Measurements from ENCODE around the gene ARSG.

The ARSG gene

DNA sequence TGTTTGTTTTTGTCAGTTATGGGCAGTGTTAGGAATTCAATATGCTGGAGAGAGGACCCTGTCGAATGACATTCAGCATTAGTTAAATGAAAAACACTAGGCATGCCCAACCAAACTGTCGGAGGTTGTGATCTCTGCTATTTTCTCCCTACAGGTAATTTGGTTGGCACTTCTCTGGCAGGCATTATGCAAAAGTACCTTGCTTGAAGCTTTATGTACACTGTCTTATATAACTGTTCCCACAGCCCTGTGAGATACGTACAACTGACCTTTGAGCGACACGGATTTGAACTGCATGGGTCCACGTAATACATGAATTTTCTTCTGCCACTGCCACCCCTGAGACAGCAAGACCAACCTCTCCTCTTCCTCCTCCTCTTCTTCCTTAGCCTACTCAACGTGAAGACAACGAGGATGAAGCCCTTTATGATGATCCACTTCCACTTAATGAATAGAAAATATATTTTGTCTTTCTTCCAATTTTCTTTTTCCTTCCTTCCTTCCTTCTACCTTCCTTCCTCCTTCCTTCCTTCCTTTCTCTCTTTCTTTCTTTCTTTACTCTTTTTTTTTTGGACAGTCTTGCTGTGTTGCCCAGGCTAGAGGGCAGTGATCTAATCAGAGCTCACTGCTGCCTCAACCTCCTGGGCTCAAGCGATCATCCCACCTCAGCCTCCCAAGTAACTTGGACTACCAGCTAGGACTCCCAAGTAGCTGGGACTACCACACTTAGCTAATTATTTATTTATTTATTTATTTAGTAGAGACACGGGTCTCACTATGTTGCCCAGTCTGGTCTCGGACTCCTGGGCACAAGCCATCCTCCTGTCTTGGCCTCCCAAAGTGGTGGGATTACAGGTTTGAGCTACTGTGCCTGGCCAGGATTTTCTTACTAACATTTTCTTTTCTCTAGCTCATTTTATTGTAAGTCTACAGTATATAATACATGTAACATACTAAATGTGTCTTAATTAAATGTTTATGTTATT, 88.7 kb downstream of the ARSG start:
- no peak for DNase-seq

DNA sequence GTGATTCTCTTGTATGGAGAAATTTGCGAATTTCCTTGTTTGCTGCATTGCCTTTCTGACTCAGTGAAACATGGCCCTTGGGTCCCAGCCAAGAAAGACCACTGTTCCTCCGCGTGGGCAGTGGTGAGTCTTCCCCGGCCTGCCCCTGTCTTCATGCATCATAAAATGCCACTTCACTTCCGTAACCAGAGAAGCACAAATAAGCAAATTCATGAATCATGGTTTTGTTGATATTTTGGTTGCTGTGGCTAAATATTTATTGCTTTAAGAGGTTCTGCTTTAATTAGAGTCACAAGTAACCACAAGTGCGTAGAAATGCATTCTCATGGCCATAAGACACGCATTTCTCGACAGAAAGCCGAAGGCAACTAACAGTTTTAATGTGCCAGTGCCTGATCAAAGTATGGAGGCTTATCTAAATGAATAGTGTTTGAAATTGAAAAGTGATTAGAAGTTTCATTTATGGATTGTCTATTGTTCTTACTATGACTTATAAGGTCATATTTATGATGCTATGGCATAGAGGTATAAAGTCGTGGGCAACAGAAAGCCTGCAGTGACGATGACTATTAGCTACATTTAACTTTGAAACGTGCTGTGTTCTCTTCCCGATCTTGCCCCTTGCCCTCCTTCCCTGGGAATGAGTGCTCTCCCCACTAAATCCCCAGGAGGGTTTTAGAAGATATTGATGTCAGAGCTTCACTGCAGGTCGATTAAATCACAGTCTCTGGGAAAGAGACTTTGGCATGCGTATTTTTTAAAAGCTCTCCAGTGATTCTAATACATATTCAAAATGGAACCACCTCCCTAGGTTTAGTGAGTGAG, 90.0 kb downstream of the ARSG start:
- no peak for DNase-seq

DNA sequence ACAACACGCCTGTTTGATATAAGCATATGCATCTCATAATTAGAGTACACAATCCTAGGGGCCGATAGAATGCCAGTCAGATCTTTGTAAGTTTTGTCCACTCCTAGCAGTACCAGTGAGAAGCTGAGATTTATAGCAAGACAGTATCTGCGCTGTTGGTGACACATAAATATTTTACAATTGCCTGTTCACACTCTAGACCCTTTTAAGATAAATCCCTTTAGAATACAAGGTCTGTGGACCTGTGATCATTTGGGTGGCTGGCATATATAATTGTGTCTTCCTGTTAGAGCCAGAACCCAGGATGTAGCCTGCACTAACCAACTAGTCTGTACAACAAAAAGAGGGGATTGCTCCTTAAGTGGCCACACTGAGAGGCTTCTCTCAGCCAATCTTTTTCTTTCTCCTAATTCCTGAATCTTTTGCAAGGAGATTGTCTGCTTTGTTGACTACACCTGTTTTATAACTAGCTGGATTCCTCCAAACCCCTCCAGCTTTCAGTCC, 91.3 kb downstream of the ARSG start:
- DNase-seq: no peak

DNA sequence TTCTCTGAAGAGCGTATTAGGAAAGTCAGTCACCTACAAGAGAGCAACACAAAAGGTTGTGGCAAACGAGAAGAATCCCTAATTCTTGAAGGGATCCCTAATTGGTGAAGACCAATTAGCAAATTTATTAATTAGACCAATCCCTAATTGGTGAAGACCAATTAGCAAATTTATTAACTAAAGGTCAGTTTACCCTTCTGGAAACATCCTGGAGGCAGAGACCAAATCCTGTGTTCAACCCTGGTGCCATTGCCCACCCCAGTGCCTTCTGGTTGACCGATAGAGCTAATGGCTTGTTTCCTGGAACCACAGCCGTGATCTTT, 91.8 kb downstream of the ARSG start:
- no peak for DNase-seq

DNA sequence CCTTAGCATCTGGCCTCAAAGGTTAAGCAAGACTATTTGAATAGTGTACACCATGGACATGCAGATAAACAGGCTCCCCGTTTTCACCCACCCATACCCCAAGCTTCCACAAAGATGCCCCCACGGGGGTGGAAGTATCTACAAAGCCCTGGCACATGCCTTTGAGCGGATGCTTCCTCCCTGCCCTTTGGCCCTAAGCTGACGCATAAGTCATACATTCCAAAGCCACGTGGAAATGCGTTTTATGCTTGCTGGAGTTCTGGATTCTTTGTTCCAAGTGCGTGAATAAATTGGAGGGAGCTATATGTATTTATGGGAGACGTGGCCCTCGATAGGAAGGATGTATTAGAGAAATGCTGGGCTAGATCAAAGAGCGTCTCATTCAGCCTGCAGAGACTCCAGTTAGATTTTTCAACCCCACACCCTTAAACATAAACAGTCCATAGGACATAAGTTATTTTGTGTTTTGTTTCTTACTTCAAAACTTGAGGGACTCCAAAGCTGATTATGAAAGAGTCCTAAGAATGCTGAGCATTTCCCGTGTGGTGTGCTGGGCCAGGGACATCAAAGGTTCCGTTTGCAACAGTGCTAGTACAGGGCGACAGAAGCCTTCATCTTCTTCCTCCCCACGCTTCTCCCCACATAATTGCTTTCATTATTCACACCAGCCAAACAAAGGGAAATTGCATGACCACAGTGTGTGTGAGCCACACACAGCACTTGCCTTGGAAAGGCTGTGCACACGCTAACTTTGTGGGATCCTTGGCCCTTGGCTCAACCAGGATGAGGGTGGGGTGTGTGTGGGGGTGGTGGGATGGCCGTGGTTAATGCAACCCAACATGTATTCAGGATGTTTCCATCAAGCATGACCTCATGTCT, 92.4 kb downstream of the ARSG start:
- no peak for DNase-seq

DNA sequence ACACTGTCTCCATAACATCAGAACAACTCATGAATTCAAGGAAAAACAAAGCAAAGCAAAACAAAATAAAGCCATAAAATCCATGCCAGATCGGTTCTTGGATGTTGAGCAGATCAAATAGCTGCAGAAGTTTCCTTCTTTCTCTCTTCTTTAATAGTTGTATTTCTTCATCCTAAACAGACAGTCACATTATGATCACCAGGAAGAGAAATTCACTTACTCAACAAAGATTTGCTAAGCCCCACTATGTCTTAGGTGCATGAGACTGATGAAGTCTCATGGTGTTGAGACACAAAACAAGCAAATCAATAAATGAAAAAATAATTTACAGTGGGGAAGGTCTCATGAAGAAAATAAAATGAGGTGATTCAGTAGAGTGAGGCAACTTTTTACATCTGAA, 93.2 kb downstream of the ARSG start:
- DNase-seq: no peak

DNA sequence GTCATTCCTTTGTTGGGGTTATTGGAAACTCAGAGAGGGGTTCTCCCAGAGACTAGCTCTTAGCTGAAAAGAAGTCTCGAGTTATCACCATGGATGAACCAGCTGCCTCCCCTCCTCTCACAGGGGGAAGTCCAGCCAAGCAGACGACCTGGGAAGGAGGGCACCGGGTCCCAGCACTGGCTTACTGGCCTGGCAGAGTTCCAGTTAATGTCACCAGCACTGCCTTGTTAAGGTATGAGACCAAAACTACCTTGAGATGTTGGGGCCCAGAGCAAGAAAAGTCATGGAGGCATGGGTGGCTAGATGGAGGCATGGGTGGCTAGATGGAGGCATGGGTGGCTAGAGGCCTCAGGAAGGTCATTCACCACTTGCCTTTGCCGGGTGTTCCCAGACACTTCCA, 93.6 kb downstream of the ARSG start:
- no peak for DNase-seq

DNA sequence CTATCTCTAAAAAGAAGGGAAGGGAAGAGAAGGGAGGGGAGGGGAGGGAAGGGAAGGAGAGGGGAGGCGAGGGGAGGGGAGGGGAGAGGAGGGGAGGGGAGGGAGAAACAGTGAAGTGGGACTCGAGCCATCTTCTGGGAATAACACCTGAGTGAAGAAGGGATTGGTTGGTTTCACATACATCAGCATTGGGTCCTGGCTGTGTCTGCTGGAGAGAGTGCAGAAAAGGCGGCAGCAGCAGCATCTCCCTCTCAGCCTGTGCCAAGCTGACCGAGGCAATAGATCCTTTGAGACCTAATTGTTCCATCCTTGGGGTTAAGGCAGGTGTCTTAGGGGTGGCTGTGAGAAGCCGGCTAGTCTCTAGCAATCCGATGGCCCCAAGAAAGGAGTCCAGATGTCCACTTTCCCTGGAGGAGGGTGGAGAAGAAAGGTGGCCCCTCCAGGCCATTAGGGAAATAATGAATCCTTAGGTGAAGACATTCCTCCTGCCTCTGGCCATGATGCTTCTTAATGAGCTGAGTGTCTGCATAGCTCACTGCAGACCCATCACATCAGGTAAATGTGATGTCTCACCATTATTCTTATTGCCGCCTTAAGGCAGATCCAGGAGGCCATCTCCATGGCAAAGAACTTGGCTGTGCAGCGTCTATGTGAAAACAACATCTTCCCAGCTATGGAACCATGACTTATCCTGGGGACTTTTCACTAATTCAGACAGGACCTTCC, 94.4 kb downstream of the ARSG start:
- no peak for DNase-seq

DNA sequence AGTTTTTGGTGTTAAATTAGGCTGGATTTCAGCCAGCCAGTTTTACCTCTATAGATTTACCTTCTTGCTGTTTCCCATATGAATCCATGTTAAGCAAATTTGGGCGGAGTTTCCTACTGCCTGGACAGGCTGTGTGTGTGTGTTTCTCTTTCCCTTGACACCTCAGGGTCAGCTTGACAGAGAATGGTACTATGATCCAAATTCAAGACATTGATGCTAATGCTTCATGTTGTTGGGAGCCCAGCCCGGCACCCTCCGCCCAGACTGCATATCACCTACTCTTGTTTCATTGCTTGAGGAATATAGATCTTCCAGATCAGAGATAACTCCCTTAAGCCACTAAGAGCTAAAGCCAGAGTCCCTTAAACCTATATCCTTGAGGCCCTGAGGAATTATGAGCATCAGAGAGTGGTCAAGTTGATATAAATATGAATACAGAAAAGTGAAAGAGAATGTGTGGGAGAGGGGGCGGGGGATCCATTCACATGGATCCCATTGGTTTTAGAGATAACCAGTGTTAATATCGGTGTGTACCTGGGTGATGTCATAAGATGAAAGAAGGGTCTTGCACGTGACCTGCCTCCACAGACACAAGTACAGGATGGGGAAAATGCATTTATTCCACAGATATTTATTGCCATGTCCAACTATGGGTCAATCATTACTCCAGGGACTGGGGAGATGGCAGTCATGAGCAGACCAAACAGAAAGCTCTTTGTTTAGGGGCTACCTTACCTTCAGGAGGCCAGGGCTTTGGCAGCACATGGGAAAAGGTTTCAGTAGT, 96.3 kb downstream of the ARSG start:
- no peak for DNase-seq

DNA sequence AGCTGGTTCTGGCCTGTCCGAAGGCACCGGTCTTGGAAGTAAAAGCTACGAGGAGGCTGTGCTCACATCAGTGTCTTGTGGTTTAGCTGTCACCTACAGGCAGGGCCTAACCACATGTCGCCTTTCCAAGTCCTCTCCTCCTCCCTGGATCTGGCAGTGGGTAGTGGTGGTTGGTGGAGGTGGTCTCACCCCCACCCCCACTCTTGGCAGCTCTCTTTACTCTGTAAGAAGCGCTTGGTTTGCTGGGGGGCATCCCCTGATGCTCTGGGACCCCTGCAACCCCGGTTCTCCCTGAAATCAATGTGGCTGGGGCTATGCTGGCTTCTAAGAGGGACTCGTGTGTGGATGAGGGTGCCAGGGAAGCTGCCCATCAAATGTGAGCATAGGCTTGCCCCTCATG, 97.7 kb downstream of the ARSG start:
- no peak for DNase-seq

DNA sequence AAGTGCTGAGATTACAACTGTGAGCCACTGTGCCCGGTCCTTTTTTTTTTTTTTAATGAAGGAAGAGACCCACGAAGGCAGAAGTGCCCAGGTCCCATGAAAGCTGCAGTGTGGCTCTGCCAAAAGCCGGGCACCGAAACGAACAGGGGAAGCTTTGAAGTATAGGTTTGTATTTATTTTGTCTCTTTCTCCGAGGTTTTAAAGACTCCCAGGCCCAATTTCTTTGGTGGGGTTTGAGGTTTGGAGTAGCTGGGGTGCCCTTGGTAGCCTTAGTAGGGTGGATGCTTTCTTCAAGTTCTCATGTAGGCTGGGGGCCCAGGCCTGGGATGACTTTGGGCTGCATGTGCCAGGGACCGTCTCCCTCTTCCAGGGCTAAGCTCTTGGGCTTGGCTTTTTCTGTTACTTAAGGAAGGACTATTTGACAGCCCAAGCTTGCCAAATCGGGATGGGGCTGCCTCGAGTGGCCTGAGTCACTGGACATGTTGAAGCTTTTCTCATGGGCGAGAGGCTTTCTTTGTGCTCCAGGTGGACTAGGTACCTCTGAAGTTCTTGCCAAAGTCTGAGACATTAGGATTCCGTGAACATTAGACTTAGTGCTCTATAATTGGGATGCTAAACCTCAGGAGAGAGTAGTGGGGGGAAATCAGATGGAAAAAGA, 99.7 kb downstream of the ARSG start:
- no peak for DNase-seq

DNA sequence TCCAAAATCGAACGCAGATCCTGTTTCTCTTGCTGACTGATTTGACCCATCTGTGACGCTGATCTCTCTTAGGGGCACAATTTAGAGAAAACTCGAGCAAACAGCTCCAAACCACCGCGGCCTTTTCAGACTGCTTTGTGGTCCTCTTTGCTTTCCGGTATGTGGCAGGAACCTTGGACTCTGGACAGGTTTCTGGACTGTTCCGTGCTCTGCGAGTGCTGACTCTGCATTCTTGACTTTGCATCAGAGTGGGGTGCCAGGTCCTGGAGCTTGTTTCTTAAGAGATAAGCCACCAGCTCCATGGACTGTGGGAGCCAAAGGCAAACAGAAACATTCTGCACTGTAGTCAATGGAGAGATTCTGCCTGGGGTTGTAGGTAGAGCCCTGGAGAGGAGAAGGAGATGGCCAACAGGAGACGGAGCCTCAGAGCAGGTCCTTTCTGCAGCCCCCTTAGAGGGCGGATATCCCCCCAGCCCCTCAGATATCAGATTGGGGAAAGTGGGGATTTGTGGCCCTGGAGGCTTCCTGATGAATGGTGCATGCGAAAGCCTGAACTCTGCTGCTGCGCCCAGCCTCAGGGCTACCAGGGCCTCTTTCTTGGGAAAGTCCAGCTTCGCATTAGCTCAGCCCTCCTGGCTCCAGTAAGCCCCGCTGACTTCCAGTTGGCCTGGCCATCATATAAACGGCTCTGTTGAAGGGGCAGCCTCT, 100.4 kb downstream of the ARSG start:
- DNase-seq: no peak

DNA sequence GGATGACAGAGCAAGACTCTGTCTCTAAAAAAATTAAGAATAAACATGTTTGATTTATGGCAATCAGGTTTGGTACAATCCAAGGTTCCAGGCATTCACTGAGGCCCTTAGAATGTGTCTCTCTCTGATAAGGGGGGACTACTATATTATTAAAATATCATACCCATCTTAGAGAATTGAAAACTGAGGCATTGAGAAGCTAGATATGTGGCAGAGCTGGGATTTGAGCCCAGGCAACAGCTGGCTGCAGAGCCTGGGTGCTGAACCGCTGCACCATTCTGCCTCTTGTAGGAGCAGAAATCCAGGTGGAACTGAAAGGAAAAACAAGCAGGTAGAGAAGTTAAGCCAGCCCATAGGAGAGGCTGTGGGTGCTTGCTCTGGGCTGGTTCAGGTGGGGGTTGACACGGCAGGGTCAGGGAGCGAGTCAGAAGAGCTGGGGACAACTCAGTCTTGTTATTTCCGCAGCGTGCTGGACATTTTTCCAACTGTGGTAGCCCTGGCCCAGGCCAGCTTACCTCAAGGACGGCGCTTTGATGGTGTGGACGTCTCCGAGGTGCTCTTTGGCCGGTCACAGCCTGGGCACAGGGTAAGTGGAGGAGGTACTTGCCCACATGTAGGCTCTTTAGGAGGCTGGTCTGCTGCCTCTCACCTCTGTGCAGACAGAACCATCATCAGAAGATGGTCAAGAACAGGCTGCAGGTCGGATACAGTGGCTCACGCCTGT, 103.5 kb downstream of the ARSG start:
- DNase-seq: no peak

DNA sequence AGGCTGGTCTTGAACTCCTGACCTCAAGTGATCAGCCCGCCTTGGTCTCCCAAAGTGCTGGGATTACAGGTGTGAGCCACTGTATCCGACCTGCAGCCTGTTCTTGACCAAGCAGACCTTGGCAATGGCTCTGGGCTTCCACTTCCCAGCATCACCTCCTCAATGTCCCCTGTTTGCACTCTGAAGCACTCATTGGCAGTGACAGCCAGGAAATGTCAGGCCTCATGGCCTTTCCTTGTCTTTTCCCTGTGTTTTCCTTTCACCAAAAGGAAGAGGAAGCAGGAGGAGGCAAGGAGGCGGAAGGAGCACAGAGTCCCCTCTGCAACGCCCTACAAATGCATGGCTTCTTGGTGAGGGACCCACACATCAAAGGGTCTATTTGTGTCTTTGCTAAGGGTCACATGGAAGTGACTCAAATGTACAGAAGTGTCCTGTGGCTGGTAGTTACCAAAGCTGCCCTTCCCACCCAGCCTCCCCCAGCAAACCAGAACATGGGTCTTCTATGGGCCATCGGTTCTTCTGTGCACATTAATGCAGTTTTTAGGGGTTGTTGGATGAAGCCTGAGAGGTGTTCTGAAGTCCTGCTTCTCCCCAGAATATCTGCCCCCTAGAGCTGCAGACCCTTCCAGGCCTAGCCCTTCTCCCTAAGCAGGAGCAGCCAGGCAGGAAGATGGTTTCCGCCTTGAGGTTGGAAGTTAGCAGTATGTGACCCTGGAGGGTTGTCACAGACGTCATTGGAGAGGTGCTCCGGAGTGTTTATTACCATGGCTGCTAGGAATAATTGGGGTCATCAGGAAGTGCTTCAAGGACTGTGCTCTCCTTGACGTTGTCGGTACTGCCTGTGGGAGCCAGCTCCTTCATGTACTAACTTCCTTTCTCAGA, 105.2 kb downstream of the ARSG start:
- DNase-seq: no peak

DNA sequence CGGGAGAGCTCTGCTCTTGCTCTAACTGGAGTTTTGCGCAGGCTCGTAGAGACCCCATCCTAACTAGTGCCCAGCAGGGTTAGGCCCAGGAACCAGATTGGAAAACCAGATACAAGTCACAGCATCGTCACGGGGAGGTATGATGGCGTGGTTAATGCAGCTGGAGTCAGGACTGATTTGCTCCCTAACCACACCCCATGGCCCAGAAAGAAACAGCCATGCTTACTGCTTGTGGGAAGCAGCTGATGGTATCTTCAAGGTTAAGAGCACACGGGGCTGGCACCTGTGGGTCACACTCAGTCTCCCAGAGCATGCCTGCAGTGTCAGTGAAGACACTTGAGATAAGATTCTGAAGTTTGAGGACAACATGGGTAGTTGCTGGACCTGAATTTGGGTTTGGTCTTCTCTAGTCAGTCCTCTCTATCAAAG, 105.8 kb downstream of the ARSG start:
- DNase-seq: no peak

DNA sequence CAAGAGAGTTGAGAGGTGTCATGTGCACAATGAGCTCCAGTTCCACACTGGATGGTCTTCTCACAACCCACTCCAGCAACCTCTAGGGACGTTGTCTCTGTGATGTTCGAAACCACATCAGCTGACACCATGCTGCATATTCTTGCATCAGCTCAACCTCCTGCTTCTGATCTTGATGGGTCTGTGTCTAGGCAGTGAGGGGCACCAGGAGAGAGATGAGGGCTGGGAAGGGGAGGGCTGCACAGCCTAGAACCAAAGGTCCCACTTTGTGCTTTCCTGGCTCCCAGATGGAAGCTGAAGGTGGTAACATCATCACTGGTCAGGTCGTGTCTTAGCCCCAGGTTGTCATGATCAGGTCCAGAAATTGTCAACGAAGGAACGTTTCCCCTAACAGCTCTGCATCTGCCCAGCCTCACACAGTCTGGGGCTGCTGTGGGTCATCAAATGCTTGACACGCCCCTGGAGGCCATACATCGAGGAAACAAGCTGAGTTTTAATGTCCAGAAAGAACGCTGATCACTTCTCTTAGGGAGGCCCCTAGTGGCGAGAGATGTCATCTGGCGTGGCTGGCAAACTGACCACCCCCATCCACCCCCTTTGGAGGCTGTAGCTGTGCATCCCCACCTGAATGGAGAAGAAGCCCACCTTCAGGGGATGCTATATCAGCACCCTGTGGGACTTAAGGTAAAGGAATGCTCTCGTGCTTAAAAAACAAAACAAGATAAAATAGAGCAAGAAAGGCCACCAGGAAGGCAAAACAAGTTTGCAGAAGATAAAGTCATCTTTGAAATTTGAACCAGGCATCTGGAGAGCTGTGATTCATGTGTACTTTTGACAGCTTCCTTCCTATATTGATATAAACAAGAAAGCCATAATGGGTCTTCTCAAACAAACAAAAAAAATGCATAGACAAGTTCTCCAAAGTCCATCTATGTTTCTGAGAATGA, 107.7 kb downstream of the ARSG start:
- DNase-seq: peak; percentile 47

All from hematopoietic multipotent progenitor cell treated with erythropoietin and hydrocortisone succinate and interleukin-3 and kit ligand, for 8 days (in vitro differentiated cells).